Ovary (tissue), 9 donors: ENCODE measurements around the gene C2CD4A. TPM values are rescaled to one million over a fixed set of nuclear protein-coding genes. Genes with fewer than 3 reads are reported as not detected.

ENCODE experiments used
- DNase-seq, 5 donors: peaks; one replicate each; pipeline ENCODE4 v3.0.0-alpha.2; 2019 to 2020
- H3K27ac ChIP-seq, 2 donors: fragments of 200-600 bp; one replicate each; pipeline versions ENCODE4 v1.5.1 to v1.8.0; 2019 to 2022
- H3K27me3 ChIP-seq: fragments of 200-600 bp; one replicate; pipeline ENCODE4 v1.8.0; 2022
- H3K36me3 ChIP-seq: fragments of 200-600 bp; sonication (generic); one replicate; pipeline ENCODE4 v1.5.1; 2019
- H3K4me1 ChIP-seq: one replicate; pipeline ENCODE4 v1.8.1; 2013; ENCODE audit warnings: mild to moderate bottlenecking, moderate library complexity; ENCODE audit not compliant: insufficient read depth
- H3K4me3 ChIP-seq: fragments of 200-600 bp; sonication (generic); one replicate; pipeline ENCODE4 v1.5.1; 2017
- H3K9me3 ChIP-seq, 2 donors: fragments of 200-600 bp in 1 of 2; sonication (generic) in 1 of 2; one replicate each; pipeline versions ENCODE4 v1.5.1 to v1.8.1; 2013 to 2019; ENCODE audit warnings: mild to moderate bottlenecking in 1 of 2, moderate library complexity in 1 of 2
- CTCF ChIP-seq, 3 donors: fragments of 450-650 bp in 2 of 3; fragments of 200-600 bp in 1 of 3; IDR thresholded peaks; one replicate each; pipeline versions ENCODE4 v1.5.1 to v1.8.0; 2016 to 2022; ENCODE audit warnings: antibody characterized with exemption in 3 of 3, mild to moderate bottlenecking in 1 of 3
- EP300 ChIP-seq: sonication (generic); formaldehyde crosslinking; IDR thresholded peaks from one replicate; pipeline ENCODE4 v1.6.1; 2017; ENCODE audit warnings: antibody characterized with exemption
- POLR2A ChIP-seq: fragments of 450-650 bp; IDR thresholded peaks from one replicate; pipeline ENCODE4 v1.6.1; 2017; ENCODE audit warnings: antibody characterized with exemption, mild to moderate bottlenecking, moderate library complexity
- WGBS, 3 donors: extraction: QIAGEN DNeasy Blood & Tissue Kit in 1 of 3; methylation state at CpG; one replicate each; pipeline versions ENCODE4 v1.1.5 to v1.1.7; 2013 to 2017; 5-methylcytosine and 5-hydroxymethylcytosine counted together
- intact Hi-C, 4 donors: fragments of 100-400 bp; cut with DNase I; formaldehyde crosslinking; loops; one replicate each; pipeline versions ENCODE4 v1.11.0 to v1.15.1; 2022 to 2023
- polyA plus RNA-seq, 2 donors: library from polyadenylated mRNA; stranded (reverse); fragments of 200-250 nt in 1 of 2; fragments of 350-450 nt in 1 of 2; fragmentation: Illumina TruSeq in 1 of 2; extraction: RNeasy Lipid Tissue Mini Kit (QIAGEN cat#74804) in 1 of 2; gene quantifications; one replicate each; pipeline ENCODE4 v1.2.3, GENCODE V29; 2013 to 2014
- total RNA-seq, 7 donors: library from RNA; depleted of rRNA in 2 of 7; stranded (reverse); fragments of >200 nt in 2 of 7; fragmentation: NEBNext Ultra II Directional in 3 of 7; extraction: Animal tissue kit (Norgen Biotek cat#: 25700) in 3 of 7; gene quantifications; one replicate each; pipeline versions ENCODE4 v1.1.0 to v1.2.4, GENCODE V29; 2016 to 2023
- donor health status: DM: no; HTN: no; CAD: no; lungs with moderate emphysema.
- donor health status: DM: no; HTN: no; CAD: no.
- donor health status: Bipolar disorder and iron deficiency.
- donor health status: DM: yes; HTN: yes; CAD: no.
- donor health status: DM: no; HTN: no; CAD: no.
- donor health status: DM: yes; HTN: yes; CAD: no.

Gene C2CD4A
- total and polyA plus RNA-seq, 9 donors, result 0.02 to 0.13 (median 0.12) TPM; not detected in 5

GRCh38 chr15:62083194-62084154 is 16.7 kb downstream of the C2CD4A start:
- WGBS, 3 donors, result 57 to 67% (median 62%) methylated on average over 9 of the region's 9 CpGs
- Histone ChIP-seq H3K4me3 (no peak overlapping the region), H3K9me3 (no peaks in the 10 kb centered on the region), H3K36me3 (no peaks in the 10 kb centered on the region), H3K27ac (no peak overlapping the region), H3K4me1 (no peaks in the 10 kb centered on the region), H3K27me3 (no peaks in the 10 kb centered on the region)
- DNase-seq, result no peak
- TF ChIP-seq CTCF (IDR thresholded peaks at IDR 0.05), result no peak
- TF ChIP-seq EP300, result no peak
- TF ChIP-seq POLR2A, result no peak
- intact Hi-C loops, result no loop called here

- 68 to 77% (median 69%) methylated on average over 4 of the region's 4 CpGs for WGBS, 3 donors
- intact Hi-C loops, result no loop called here
- TF ChIP-seq POLR2A, result no peak
- no peak for TF ChIP-seq EP300
- TF ChIP-seq CTCF (IDR thresholded peaks at IDR 0.05), result no peak
- H3K36me3 ChIP-seq, result no peaks in the 10 kb centered on the region
- no peaks in the 10 kb centered on the region for H3K27me3 ChIP-seq
- no peak for DNase-seq
- H3K9me3 ChIP-seq, result no peaks in the 10 kb centered on the region
- H3K4me3 ChIP-seq, result no peak overlapping the region
- no peaks in the 10 kb centered on the region for H3K4me1 ChIP-seq
- H3K27ac ChIP-seq, result no peak overlapping the region
These were observed 19.0 kb downstream of the C2CD4A start for GRCh38 chr15:62085740-62086139.

- no peaks in the 10 kb centered on the region for H3K4me1 ChIP-seq
- 18 to 29% (median 24%) methylated on average over 5 of the region's 5 CpGs for WGBS, 3 donors
- intact Hi-C loops, result no loop called here
These were observed 21.0 kb downstream of the C2CD4A start for GRCh38 chr15:62087671-62088352.

GRCh38 chr15:62088353-62088693 is 21.5 kb downstream of the C2CD4A start:
- H3K9me3 ChIP-seq, result no peaks in the 10 kb centered on the region
- H3K36me3 ChIP-seq, result no peaks in the 10 kb centered on the region
- TF ChIP-seq EP300 (no peak), CTCF (IDR thresholded peaks at IDR 0.05) (no peak), POLR2A (no peak)
- H3K4me3 ChIP-seq, result no peak overlapping the region
- H3K27me3 ChIP-seq, result no peaks in the 10 kb centered on the region
- intact Hi-C loops, result no loop called here
- no peaks in the 10 kb centered on the region for H3K4me1 ChIP-seq
- DNase-seq, result no peak
- WGBS, 3 donors, result 4 to 14% (median 12%) methylated on average over 1 of the region's 1 CpG
- H3K27ac ChIP-seq, result no peak overlapping the region

More at GRCh38 chr15:62087671-62088352, 21.0 kb downstream of the C2CD4A start:
- Histone ChIP-seq H3K27ac (no peak overlapping the region), H3K36me3 (no peaks in the 10 kb centered on the region), H3K27me3 (no peaks in the 10 kb centered on the region), H3K4me3 (no peak overlapping the region), H3K9me3 (no peaks in the 10 kb centered on the region)
- DNase-seq, result no peak
- TF ChIP-seq EP300 (no peak), CTCF (IDR thresholded peaks at IDR 0.05) (no peak), POLR2A (no peak)
